HG03521 (cell line): Measurements from ENCODE around the gene HDAC9.

ENCODE experiments used
- ATAC-seq: cut with Tn5 transposase; IDR thresholded peaks from one replicate; pipeline ENCODE4 v1.9.1; 2021; ENCODE audit warnings: mild to moderate bottlenecking, moderate library complexity; ENCODE audit not compliant: unreplicated experiment

Gene HDAC9

DNA sequence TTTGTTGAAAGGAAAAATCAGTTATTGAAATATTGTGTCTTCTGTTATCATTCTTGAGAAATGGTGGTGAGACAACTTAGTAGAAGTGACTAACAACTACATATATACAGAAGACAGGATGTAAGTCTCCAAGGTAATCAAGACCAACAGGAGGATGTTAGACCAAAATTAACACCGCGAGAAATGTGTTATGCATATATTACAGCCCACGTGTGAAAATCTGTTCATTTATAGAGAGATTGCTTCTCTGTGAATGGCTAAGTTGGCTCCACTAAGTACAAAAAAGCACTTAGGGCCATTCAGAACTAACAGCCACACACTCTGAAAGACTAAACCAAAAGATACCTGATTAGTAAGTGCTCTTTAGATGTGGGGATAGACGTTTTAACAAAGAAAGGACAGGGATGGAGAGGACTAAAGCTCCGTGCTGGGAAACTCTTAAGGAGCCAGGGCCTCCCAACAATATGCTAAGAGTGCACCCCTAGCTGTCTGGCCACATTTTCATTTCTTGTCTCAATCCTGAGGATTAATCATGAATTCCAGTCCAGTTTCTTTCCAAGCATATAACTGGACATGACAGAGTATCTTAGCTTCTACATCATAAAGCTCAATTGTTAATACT is 26.5 kb downstream of the HDAC9 start:
- ATAC-seq, result peak; percentile 64

DNA sequence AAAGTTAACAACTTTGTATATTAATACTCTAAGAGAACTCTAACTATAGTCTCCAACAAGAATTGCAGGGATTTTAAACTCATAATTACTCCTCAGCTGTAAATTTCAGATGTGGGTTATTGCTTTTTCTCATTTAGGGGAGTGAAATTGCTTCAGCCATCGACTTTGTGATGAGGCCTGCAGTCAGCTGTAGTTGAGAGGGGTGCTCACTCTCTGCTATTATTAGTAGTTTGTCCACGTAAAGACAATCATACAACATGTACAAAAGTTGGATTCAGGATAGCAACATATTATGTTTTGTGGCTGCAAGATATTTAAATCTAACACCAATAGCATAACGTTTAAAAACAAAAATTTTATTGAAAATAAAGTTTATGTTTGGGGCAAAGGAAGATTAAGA is 28.7 kb downstream of the HDAC9 start:
- ATAC-seq, result no peak

DNA sequence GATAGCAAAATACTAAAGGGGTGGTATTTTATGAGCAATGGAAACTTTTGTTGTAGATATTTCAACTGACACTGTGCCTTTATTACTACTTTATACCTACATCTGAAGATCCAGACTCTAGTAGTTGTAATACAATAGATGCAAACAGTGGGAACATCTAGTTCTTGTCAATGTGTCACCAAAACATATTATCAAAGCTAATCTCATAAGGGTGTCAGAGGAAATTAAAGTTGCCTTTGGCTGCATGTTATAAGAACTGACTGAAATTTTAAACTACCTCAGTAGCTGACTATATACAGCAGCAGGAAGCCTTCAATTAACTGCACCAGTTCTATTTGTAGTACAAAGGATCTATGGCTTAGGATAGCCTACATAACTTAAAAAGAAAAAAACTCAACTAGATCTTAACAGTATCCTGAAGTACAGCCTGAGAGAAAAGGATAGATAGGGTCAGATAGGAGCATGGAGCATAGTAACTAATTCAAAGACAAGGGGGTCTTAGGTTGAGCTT is 30.9 kb downstream of the HDAC9 start:
- no peak for ATAC-seq

DNA sequence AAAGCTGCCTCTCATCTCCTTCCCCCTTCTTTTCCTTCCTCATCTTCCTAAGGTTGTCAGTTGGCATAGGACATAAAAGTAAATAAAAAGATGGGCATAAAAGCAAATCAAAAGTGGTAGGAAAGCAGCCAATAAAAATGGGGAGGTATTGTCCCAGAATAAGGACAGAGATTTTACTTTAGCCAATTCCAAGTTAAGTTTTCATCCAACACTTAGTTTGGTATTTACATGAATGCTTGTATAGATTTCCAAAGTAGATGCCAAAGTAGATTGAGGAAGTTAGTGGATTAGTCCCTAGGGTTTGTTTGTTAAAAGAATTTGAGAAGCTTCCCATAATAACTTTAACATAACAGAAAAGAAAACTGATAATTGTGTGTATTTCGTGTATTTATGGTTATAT is 33.7 kb downstream of the HDAC9 start:
- ATAC-seq, result no peak

DNA sequence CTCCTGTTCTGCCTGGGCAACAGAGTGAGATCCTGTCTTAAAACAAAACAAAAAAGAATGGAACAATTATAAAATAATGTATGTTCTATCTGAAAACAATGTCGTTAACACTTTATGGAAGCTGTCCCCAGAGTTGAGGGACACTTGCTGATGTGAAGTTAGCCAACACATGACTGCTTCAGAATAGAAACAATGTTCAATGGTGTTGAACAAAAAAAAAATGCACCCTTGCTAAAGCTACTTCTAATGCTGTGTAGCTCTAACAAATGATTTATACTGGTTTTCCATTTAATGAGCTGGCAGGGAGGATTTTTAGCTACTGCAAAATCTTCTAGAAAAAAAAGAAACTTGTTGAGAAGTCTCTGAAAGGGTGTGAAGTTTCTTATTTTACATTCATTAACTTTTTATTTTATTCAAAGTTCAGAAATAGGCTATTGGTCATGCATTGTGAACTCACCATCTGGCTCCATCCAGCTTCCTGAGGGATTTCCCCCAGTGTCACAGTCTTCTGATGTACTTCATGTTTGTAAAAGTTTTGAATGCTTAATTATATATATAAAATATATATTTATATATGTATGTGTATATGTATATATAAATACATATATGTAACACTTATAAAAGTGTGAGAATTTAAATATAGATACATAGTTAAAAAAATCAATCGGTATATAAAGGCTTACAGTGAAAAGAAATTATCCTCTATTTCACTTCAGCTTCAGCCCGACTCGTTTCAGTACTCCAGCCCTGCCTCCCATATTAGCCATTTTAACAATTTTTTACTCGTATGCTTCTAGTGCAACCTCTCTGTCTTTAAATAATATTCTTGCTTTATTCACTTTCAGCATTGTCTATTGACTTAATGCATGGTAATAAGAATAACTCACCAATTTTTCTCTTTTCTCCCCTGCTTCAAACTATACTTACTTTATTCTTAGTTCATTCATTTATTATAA is 35.0 kb downstream of the HDAC9 start:
- no peak for ATAC-seq

DNA sequence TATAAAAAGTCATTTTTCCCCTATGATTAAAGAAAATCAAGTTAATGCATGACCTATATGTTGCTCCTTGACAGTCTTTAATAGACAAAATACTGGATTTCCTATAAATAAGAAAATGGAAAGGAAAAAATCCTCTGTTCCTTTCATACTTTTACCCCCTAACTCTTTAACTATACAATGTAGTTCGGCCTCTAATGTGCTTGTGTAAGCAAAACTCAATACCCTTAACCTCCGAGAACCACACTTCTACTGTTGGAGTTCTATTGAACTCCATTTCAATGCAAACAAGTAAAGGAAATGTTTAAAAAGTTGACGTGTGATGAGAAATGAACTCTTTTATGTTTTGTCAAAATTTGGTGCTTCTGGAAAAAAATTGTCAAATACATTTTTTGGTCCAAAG is 36.0 kb downstream of the HDAC9 start:
- no peak for ATAC-seq

DNA sequence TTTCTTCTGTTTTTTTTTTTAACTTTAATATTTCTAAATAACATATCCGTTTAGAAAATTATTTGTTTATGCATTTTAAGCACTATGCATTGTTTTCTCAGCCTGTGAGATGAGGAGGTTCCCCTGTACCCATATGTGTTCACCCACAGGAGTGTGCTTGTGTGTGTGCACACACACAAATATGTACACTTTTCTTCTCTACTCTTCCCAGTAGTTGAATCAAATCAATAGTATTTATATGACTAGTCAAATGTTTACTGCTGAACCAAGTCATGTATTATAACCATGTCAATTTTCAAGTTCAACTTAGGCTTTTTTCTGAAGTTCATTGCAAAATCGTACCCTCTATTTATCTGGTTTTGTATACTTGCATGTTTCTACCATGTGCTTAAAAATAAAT is 37.3 kb downstream of the HDAC9 start:
- no peak for ATAC-seq

DNA sequence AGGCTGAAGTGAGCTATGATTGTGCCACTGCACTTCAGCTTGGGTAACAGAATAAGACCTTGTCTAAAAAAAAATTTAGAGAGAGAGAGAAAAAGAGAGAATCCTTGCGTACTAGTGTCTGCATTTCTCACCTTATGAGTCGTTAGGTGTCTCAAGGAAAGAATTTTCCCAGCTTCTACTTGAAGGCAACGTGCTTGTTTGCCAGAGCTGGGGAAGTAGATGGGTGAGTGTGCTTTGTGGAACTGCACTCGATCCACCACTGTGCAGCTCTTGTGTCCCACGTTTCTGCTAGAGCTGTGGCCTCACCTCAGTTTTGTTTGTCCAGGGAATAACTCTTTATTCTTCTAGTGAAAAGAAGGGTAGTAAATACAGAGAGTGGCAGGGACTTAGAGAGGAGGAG is 38.9 kb downstream of the HDAC9 start:
- ATAC-seq, result no peak

DNA sequence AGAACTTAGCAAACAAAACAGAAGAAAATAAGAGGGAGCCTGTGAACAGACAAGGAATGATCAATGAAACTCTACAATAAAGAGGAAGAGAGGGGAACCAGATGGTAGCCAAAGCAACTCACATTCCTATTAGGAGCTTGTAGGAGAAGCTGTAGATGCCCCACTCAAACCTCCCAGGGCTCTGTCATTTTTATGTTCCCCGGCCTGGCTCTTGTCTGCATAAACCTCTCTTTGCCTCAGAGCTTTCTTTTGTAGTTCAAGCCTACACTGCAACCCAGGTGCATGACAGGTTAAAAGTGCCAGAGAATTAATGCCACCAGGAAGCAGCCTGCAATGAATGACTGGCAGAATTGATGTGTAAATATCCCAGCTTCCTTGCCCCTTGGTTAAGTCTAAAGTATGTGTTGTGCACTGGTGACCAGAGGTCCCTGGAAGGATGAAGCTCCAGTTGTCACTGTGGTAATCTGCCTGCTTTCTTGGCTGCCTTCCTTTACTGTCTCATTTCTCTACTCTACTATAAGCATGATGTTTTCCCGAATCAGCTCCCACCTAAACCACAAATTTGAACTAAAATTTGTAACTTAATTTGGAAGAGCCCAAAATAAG is 40.4 kb downstream of the HDAC9 start:
- no peak for ATAC-seq

DNA sequence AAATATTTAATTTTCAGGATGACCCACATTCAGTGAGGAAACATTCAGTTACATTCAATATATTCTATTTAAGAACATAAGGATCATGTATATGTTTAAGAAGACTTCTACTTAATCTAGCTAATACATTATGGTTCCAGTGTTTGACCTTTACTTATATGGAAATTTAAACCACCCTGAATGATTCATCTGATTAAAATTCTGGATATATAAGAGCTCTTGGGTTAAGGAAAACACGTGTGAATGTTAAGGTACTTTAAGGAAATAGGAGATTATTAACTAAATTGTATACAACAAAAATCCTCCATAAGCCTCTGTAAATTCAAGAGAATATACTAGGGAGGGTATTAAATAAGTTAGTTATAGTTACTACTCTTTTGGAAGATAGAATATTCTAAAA is 40.9 kb downstream of the HDAC9 start:
- ATAC-seq, result no peak

DNA sequence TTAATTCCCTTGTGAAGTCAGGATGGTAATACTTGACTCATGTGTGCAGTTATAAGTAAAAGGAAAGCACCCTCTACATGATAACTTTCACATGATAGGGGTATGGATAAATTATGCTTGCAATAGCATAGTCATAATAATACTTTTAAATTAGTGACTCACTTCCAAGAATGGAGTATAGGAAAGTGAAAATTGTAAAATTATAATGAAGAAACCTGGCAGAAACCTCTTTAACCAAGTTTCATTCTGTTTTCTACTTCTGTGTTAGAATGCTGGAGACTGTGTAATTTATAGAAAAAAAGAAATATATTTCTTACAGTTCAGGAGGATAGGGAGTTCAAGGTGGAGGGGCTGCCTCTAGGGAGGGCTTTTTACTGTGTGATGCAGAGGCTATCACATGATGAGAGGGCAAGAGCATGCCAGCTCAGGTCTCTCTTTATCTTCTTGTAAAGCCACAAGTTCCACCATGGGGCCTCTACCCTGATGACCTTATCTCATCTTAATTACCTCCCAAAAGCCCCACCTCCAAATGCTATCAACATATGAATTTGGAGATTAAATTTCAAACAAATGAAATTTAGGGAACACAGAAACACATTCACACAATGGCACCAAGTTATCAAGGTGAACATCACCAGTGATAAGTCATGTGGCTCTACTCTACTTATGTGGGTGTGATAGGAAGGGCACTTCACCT is 43.2 kb downstream of the HDAC9 start:
- ATAC-seq, result peak; percentile 61

DNA sequence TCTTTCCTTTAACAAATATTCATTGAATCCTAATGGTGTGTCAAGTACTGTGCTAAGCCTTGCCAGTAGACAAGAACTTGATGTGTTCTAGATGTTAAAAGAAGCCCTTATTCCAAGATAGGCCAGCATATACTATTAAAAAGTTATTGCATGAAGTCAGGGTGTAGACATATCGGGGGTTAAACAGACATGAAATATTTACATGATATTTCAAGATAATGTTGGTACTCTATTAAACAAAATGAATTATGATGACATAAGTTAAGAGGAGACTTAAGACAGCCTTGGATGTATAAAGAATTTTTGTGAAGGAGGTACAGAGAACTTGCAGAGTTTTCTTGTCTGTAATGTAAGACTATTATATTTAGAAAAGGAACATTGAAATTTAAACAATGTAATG is 44.8 kb downstream of the HDAC9 start:
- no peak for ATAC-seq

DNA sequence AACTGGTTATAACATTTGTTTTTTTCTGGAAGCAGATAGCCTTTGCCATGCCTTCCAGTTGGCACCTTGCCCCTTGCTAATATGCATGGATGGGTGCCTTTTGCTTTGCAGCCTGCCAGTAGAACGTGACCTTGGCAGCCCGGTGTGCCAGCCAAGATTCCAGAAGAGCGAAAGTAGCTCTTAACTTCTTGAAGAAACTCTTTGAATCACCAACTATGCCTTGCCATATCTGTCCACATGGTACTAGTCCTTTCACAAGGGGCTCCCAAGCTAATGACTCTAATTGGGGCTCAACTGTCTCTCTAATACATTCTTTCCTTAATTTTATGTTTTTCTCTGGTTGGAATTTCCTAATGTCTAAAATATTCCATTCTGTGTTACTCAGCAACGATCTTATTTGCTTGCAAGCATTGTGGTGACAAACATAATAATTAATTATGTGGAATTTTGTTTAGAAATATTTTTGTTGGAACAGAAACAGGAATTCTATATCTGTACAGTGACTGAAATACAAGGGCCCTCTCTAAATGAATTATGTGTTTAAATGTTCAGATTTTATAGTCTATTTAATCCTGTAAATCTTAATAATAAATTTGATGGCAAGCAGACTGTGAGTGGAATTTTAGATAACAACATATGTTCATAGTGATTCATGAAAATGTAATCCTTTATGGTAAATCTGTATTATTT is 45.8 kb downstream of the HDAC9 start:
- no peak for ATAC-seq

DNA sequence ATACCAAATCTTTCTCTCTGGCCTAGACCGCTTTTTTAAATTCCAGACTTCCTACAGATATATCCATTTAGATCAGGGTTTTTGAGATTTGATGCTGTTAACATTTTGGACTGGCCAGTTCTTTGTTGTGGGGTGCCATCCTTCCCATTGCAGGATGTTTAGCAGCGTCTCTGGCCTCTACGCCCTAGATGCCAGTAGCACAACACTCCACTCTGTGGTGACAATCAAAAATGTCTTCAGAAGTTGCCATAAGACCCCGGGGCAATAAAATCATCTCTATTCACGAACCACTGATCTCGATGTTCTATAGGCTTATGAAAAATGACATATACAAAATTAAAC is 46.3 kb downstream of the HDAC9 start:
- ATAC-seq, result no peak

DNA sequence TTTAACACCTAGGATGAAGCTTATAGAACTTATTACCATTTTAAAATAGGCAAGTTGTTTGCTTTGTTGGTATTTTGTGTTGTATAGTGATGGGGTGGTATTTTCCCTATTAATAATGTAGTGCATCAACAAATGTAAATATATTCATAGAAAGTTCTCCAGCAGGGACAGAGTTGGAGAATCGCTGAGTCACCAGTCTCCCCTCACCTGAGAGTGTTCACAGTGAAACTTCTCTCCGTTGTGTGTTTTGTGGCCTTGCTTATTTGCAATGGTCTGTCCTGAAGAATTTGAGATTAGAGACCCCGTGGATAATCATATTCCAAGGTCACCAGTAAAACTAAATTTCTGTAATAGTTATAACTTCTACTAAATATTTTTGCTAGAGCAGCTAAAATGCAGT is 51.0 kb downstream of the HDAC9 start:
- no peak for ATAC-seq

DNA sequence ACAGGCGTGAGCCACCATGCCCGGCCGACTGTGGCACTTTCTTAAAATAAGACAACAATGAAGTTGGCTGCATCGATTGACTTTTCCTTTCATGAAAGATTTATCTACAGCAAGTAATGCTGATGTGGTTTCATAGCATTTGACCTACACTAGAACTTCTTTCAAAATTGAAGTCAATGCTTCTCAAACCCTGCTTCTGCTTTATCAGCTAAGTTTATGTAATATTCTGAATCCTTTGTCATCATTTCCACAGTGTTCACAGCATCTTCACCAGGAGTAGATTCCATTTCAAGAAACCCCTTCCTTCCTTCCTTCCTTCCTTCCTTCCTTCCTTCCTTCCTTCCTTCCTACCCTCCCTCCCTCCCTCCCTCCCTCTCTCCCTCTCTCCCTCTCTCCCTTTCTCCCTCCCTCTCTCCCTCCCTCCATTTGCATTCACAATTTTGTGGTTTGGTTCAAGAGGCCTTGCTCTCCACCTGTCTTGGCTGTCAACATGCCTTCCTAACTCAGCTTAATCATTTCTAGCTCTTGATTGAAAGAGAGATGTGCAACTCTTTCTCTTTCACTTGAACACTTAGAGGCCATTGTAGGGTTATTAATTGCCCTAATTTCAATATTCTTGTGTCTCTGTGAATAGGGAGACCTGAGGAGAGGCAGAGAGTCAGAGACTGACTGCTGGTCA is 52.1 kb downstream of the HDAC9 start:
- no peak for ATAC-seq

DNA sequence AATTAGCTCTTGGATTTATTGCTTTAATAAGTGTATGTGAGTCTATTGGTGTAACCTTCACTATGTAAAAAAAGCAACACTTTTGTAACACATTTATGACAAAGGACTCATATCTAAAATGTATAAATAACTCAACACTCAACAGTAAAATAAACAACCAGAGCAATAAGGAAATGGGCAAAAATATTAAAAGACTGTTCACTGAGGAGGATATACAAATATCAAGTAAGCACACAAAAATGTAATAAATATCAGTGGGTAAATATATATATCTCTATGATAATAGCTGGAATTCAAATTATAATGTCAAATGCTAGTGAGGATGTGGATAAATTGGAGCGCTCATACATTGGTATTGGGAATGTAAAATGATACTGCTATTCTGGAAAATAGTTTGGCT is 53.0 kb downstream of the HDAC9 start:
- no peak for ATAC-seq

DNA sequence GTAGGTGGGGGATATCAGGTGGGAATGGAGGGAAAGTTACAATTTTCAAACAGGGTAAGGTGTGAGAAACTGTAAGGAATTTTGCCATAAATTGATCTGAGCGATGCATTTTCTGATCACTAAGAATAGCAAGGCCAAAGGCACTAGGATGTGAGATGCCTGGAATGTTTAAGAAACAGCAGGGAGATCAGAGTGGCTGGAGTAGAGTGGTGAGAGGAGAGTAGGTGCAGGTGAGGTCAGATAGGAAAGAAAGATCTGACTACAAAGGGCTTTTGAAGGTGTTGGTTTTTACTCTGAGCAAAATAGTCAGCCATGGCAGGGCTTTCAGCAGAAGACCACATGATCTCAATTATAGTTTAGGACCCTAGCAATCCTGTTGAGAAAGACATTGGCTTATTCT is 55.0 kb downstream of the HDAC9 start:
- ATAC-seq, result no peak

DNA sequence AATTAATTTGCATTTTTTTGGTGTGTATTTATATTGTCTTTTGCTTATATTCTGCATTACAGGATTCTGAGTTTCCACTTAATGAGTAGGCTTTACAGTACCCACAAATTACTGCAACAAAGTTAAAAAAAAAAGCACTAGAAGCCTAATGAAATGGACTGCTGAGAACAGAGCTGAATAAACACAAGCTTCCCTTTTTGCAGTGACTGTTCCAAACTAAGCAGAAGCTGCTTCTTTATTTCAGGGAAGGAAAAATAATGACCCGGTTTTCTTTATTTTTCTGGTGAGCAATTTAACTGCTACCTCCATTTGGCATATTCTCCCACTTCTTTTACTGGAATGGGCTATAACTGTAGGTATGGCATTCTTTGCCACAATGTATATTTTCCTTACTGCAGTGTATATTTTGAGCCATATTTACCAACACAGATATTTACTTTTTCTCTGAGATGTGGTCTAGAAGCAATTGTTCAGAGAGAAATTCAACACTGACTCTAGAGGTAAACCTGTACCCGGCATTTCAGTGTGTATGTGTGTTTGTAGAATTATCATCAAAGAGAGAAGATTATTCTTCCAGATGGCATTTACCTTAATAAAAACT is 56.9 kb downstream of the HDAC9 start:
- ATAC-seq, result no peak
